K562 (cell line): ENCODE results near the gene REEP2. TPM values are rescaled to one million over a fixed set of nuclear protein-coding genes. Genes with fewer than 3 reads are reported as not detected.

ENCODE experiments used
- CSDE1 ChIP-seq, 2 experiments: fragments of 450-650 bp; IDR thresholded peaks; 2 replicates each; pipeline ENCODE4 v1.6.1; 2016; ENCODE audit warnings: mild to moderate bottlenecking in 1 of 2
- CXXC5 ChIP-seq: fragments of 250-450 bp; sonication (Bioruptor Pico); IDR thresholded peaks from 2 replicates; pipeline ENCODE4 v1.8.0; 2022; ENCODE audit warnings: inconsistent platforms, mild to moderate bottlenecking, moderate library complexity
- ELF2 ChIP-seq: fragments of 250-450 bp; sonication (Bioruptor Pico); IDR thresholded peaks from 2 replicates; pipeline ENCODE4 v1.5.0; 2021; ENCODE audit warnings: mild to moderate bottlenecking
- EP400 ChIP-seq: fragments of 450-650 bp; IDR thresholded peaks from 2 replicates; pipeline ENCODE4 v1.6.1; 2017; ENCODE audit warnings: antibody characterized with exemption, mild to moderate bottlenecking, moderate library complexity
- ETV6 ChIP-seq, 3 experiments: fragments of 150-350 bp in 1 of 3; sonication (generic) in 1 of 3; formaldehyde crosslinking in 1 of 3; IDR thresholded peaks; 2 replicates each; pipeline versions ENCODE4 v1.6.1 to v1.8.0; 2014 to 2022; ENCODE audit warnings: borderline replicate concordance in 2 of 3, low read depth in 2 of 3, antibody characterized with exemption in 1 of 3, low read length in 1 of 3, mild to moderate bottlenecking in 1 of 3, missing genetic modification reagents in 1 of 3
- HCFC1 ChIP-seq: IDR thresholded peaks from 2 replicates; pipeline ENCODE4 v1.6.1; 2012; ENCODE audit warnings: low read depth, low read length, improper control_type of control experiment
- HIVEP1 ChIP-seq: fragments of 250-450 bp; sonication (Bioruptor Pico); IDR thresholded peaks from 2 replicates; pipeline ENCODE4 v1.4.0; 2020; ENCODE audit warnings: mild to moderate bottlenecking
- MAFG ChIP-seq: fragments of 450-650 bp; conservative IDR thresholded peaks from 2 replicates; pipeline ENCODE4 v1.6.1; 2016; ENCODE audit warnings: missing genetic modification characterization, missing compliant biosample characterization
- MED1 ChIP-seq: sonication (generic); formaldehyde crosslinking; IDR thresholded peaks from 2 replicates; pipeline ENCODE4 v1.8.1; 2023; ENCODE audit warnings: missing genetic modification reagents, borderline replicate concordance
- MITF ChIP-seq: IDR thresholded peaks from 2 replicates; pipeline ENCODE4 v1.6.1; 2014; ENCODE audit warnings: antibody characterized with exemption
- SIN3B ChIP-seq: fragments of 450-650 bp; IDR thresholded peaks from 2 replicates; pipeline ENCODE4 v1.6.1; 2017; ENCODE audit warnings: low read depth, mild to moderate bottlenecking, moderate library complexity
- SREBF1 ChIP-seq: fragments of 150-350 bp; IDR thresholded peaks from 2 replicates; pipeline ENCODE4 v1.6.1; 2014; ENCODE audit warnings: antibody characterized with exemption, low read depth, low read length, borderline replicate concordance
- SRF ChIP-seq, 2 experiments: fragments of 250-450, 450-650 bp in 1 of 2; sonication (Bioruptor Pico) in 1 of 2; sonication (generic) in 1 of 2; formaldehyde crosslinking; IDR thresholded peaks; 2 replicates each; pipeline versions ENCODE4 v1.5.0 to v1.5.1; 2020 to 2022; ENCODE audit warnings: mild to moderate bottlenecking in 1 of 2, missing genetic modification reagents in 1 of 2
- THAP12 ChIP-seq: fragments of 250-450 bp; sonication (Bioruptor Pico); IDR thresholded peaks from 2 replicates; pipeline ENCODE4 v1.9.0; 2021; ENCODE audit warnings: mild to moderate bottlenecking, inconsistent platforms
- XRCC3 ChIP-seq: fragments of 450-650 bp; IDR thresholded peaks from 2 replicates; pipeline ENCODE4 v1.6.1; 2017; ENCODE audit warnings: mild to moderate bottlenecking, moderate library complexity
- ZFP1 ChIP-seq: fragments of 450-650 bp; formaldehyde crosslinking; IDR thresholded peaks from 2 replicates; pipeline ENCODE4 v1.4.0; 2020; ENCODE audit warnings: mild to moderate bottlenecking, mixed read lengths
- ZNF140 ChIP-seq: fragments of 250-450 bp; sonication (Bioruptor Pico); IDR thresholded peaks from 2 replicates; pipeline ENCODE4 v1.8.0; 2021; ENCODE audit warnings: moderate library complexity, mild to moderate bottlenecking, inconsistent platforms
- ZNF436 ChIP-seq: fragments of 250-450, 450-650 bp; sonication (Bioruptor Pico); formaldehyde crosslinking; IDR thresholded peaks from 2 replicates; pipeline ENCODE4 v1.7.0; 2020; ENCODE audit warnings: mild to moderate bottlenecking
- ZNF696 ChIP-seq: fragments of 250-450 bp; sonication (Bioruptor Pico); conservative IDR thresholded peaks from 2 replicates; pipeline ENCODE4 v1.4.0; 2020; ENCODE audit warnings: mild to moderate bottlenecking, moderate library complexity
- ZNF785 ChIP-seq: fragments of 250-450 bp; sonication (Bioruptor Pico); IDR thresholded peaks from 2 replicates; pipeline ENCODE4 v1.4.0; 2020; ENCODE audit warnings: mild to moderate bottlenecking
- polyA plus RNA-seq, 8 experiments: library from polyadenylated mRNA; depleted of rRNA in 4 of 8; stranded (reverse) in 5 of 8; unstranded in 3 of 8; fragments of >200 nt; fragmentation: Nextera tagmentation in 2 of 8; fragmentation: Illumina TruSeq in 1 of 8; extraction: Ambion mirVana in 2 of 8; extraction: Trizol in 1 of 8; gene quantifications; 2 replicates each; pipeline versions ENCODE4 v1.2.1 to v1.2.3, GENCODE V29; 2011 to 2014; ENCODE audit warnings: inconsistent platforms in 1 of 8, missing spikeins in 1 of 8
- total RNA-seq, 7 experiments: library from RNA; depleted of rRNA in 6 of 7; stranded (reverse); fragments of >200 nt in 6 of 7; fragmentation: Illumina TruSeq in 2 of 7; extraction: Trizol in 2 of 7; gene quantifications; 2 replicates each; pipeline versions ENCODE4 v1.2.1 to v1.2.3, GENCODE V29; 2011 to 2021; ENCODE audit warnings: low replicate concordance in 1 of 7

Gene REEP2
- total and polyA plus RNA-seq, 9 of the 15 experiments (the other 6 are each of a cell fraction or from before 2014, with no cell fraction given): 0.03 to 1.1 (median 0.12) TPM; not detected in 1

- TF ChIP-seq THAP12 (peak; percentile 69; the same call in 1 of the 2 replicates), ZNF785 (CRISPR knock-in tag) (no peak), MED1 (CRISPR knock-in tag) (0 out of 2 replicates have a peak, but pooled peaks have one; percentile 11), HCFC1 (peak; percentile 46), ELF2 (CRISPR knock-in tag) (0 out of 2 replicates have a peak, but pooled peaks have one; percentile 8), ETV6 (IDR thresholded peaks at IDR 0.05; ENCODE audit: borderline replicate concordance in 1 of 2, low read depth in 2 of 2, low read length in 1 of 2) (no peak), ETV6 (CRISPR knock-in tag; IDR thresholded peaks at IDR 0.05; ENCODE audit: borderline replicate concordance) (no peak; the same call in 1 of the 2 replicates), XRCC3 (no peak), SREBF1 (no peak), CSDE1 (IDR thresholded peaks at IDR 0.05) (no peak), ZFP1 (no peak), HIVEP1 (CRISPR knock-in tag) (no peak), SRF (CRISPR knock-in tag; IDR thresholded peaks at IDR 0.05) (peak in 1 of 2 experiments; percentile 90; a peak in 2 of 4 replicates), ZNF696 (CRISPR knock-in tag) (no peak), MITF (no peak), MAFG (tag) (no peak), ZNF140 (no peak), SIN3B (peak; percentile 65; the same call in 1 of the 2 replicates), CXXC5 (peak; percentile 87), ZNF436 (CRISPR knock-in tag) (no peak), EP400 (no peak; the same call in 1 of the 2 replicates)
Measured at GRCh38 chr5:138464008-138464387, 25.1 kb downstream of the REEP2 start (continued).
